Activated naive CD8-positive, alpha-beta T cell treated with anti-CD3 and anti-CD28 coated beads, Interleukin-2, amount 50 U/mL, for 24 hours (primary cell): ENCODE results near the gene ANO9.
"Not testable (repeated sequence)": the region's sequence is repeated elsewhere in the genome, so short reads cannot be mapped to it uniquely, and the experiment has no call there.

Experiments
- ATAC-seq: fragments of 150-1000 bp; cut with Tn5 transposase; one replicate; pipeline ENCODE4 v1.10.0; 2021
- DNase-seq: peaks from one replicate; pipeline ENCODE4 v3.0.0; 2021
- H3K27ac Mint-ChIP-seq: one replicate; pipeline ENCODE4 v1.8.0; 2021; ENCODE audit warnings: mild to moderate bottlenecking, mixed read lengths
- H3K27me3 Mint-ChIP-seq: one replicate; pipeline ENCODE4 v1.8.0; 2021; ENCODE audit warnings: mixed read lengths
- H3K36me3 Mint-ChIP-seq: one replicate; pipeline ENCODE4 v1.8.0; 2021; ENCODE audit warnings: low read depth, mixed read lengths
- H3K4me1 Mint-ChIP-seq: one replicate; pipeline ENCODE4 v1.8.0; 2021; ENCODE audit warnings: mixed read lengths
- H3K4me3 Mint-ChIP-seq: one replicate; pipeline ENCODE4 v1.8.0; 2021; ENCODE audit warnings: mild to moderate bottlenecking, moderate library complexity, mixed read lengths
- H3K9me3 Mint-ChIP-seq: one replicate; pipeline ENCODE4 v1.8.0; 2021; ENCODE audit warnings: mixed read lengths

The ANO9 gene

GRCh38 chr11:412641-413119 is 29.1 kb downstream of the ANO9 start:
- no peaks in the 10 kb centered on the region for H3K9me3 Mint-ChIP-seq
- DNase-seq: no peak
- no peak overlapping the region for H3K27ac Mint-ChIP-seq
- peaks cover 27% of the 10 kb centered on the region for H3K4me1 Mint-ChIP-seq
- no peak for ATAC-seq
- H3K27me3 Mint-ChIP-seq: no peaks in the 10 kb centered on the region
- H3K4me3 Mint-ChIP-seq: no peak overlapping the region
- H3K36me3 Mint-ChIP-seq: no peaks in the 10 kb centered on the region

DNA sequence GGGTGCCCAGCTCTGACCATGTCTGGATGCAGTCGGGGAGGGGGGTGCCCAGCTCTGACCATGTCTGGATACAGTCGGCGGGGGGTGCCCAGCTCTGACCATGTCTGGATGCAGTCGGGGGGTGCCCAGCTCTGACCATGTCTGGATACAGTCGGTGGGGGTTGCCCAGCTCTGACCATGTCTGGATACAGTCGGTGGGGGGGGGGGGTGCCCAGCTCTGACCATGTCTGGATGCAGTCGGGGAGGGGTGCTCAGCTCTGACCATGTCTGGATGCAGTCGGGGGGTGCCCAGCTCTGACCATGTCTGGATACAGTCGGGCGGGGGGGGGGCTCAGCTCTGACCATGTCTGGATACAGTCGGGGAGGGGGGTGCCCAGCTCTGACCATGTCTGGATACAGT is 30.3 kb downstream of the ANO9 start:
- DNase-seq, H3K4me3 Mint-ChIP-seq, H3K9me3 Mint-ChIP-seq, H3K27me3 Mint-ChIP-seq, H3K27ac Mint-ChIP-seq, ATAC-seq, H3K36me3 Mint-ChIP-seq: not testable (repeated sequence)
- peaks cover 30% of the 10 kb centered on the region for H3K4me1 Mint-ChIP-seq

- H3K4me1 Mint-ChIP-seq: peaks cover 24% of the 10 kb centered on the region
- H3K36me3 Mint-ChIP-seq, DNase-seq, H3K4me3 Mint-ChIP-seq, ATAC-seq, H3K27me3 Mint-ChIP-seq, H3K27ac Mint-ChIP-seq, H3K9me3 Mint-ChIP-seq: not testable (repeated sequence)
Observed at GRCh38 chr11:410711-411110, 31.1 kb downstream of the ANO9 start.

GRCh38 chr11:409600-410483 is 32.0 kb downstream of the ANO9 start:
- H3K4me1 Mint-ChIP-seq: peaks cover 16% of the 10 kb centered on the region
- no peaks in the 10 kb centered on the region for H3K9me3 Mint-ChIP-seq
- H3K4me3 Mint-ChIP-seq: no peak overlapping the region
- H3K27ac Mint-ChIP-seq: no peak overlapping the region
- ATAC-seq: no peak
- no peak for DNase-seq
- no peaks in the 10 kb centered on the region for H3K36me3 Mint-ChIP-seq
- no peaks in the 10 kb centered on the region for H3K27me3 Mint-ChIP-seq

GRCh38 chr11:409008-409599 is 32.7 kb downstream of the ANO9 start:
- ATAC-seq (no peak), DNase-seq (no peak)
- no peaks in the 10 kb centered on the region for H3K9me3 Mint-ChIP-seq
- no peaks in the 10 kb centered on the region for H3K36me3 Mint-ChIP-seq
- H3K4me1 Mint-ChIP-seq: peaks cover 9% of the 10 kb centered on the region
- no peak overlapping the region for H3K27ac Mint-ChIP-seq
- H3K27me3 Mint-ChIP-seq: no peaks in the 10 kb centered on the region
- H3K4me3 Mint-ChIP-seq: no peak overlapping the region

- Mint-ChIP-seq H3K4me3 (no peak overlapping the region), H3K27ac (no peak overlapping the region), H3K36me3 (no peaks in the 10 kb centered on the region), H3K9me3 (no peaks in the 10 kb centered on the region), H3K4me1 (peaks cover 8% of the 10 kb centered on the region), H3K27me3 (no peaks in the 10 kb centered on the region)
- DNase-seq (no peak), ATAC-seq (no peak)
Observed at GRCh38 chr11:408154-409007, 33.4 kb downstream of the ANO9 start.

GRCh38 chr11:407651-408123 is 34.1 kb downstream of the ANO9 start:
- peak overlapping the region; percentile 35 for H3K27ac Mint-ChIP-seq
- ATAC-seq: peak; percentile 1
- H3K27me3 Mint-ChIP-seq: no peaks in the 10 kb centered on the region
- H3K4me1 Mint-ChIP-seq: peaks cover 6% of the 10 kb centered on the region
- no peak overlapping the region for H3K4me3 Mint-ChIP-seq
- no peak for DNase-seq
- no peaks in the 10 kb centered on the region for H3K36me3 Mint-ChIP-seq
- no peaks in the 10 kb centered on the region for H3K9me3 Mint-ChIP-seq

- Mint-ChIP-seq H3K4me1 (peaks cover 6% of the 10 kb centered on the region), H3K9me3 (no peaks in the 10 kb centered on the region), H3K4me3 (peak overlapping the region; percentile 17), H3K27ac (no peak overlapping the region), H3K36me3 (no peaks in the 10 kb centered on the region), H3K27me3 (no peaks in the 10 kb centered on the region)
- DNase-seq (peak; percentile 90), ATAC-seq (peak; percentile 91)
Observed at GRCh38 chr11:406796-407650, 34.8 kb downstream of the ANO9 start.

- Mint-ChIP-seq H3K36me3 (no peaks in the 10 kb centered on the region), H3K9me3 (no peaks in the 10 kb centered on the region), H3K4me3 (no peak overlapping the region), H3K4me1 (peaks cover 6% of the 10 kb centered on the region), H3K27ac (no peak overlapping the region), H3K27me3 (no peaks in the 10 kb centered on the region)
- ATAC-seq (no peak), DNase-seq (no peak)
Observed at GRCh38 chr11:405954-406795, 35.6 kb downstream of the ANO9 start.

GRCh38 chr11:405323-405953 is 36.4 kb downstream of the ANO9 start:
- Mint-ChIP-seq H3K27ac (no peak overlapping the region), H3K4me1 (peaks cover 6% of the 10 kb centered on the region), H3K4me3 (no peak overlapping the region), H3K27me3 (no peaks in the 10 kb centered on the region), H3K9me3 (no peaks in the 10 kb centered on the region), H3K36me3 (no peaks in the 10 kb centered on the region)
- no peak for ATAC-seq
- no peak for DNase-seq

DNA sequence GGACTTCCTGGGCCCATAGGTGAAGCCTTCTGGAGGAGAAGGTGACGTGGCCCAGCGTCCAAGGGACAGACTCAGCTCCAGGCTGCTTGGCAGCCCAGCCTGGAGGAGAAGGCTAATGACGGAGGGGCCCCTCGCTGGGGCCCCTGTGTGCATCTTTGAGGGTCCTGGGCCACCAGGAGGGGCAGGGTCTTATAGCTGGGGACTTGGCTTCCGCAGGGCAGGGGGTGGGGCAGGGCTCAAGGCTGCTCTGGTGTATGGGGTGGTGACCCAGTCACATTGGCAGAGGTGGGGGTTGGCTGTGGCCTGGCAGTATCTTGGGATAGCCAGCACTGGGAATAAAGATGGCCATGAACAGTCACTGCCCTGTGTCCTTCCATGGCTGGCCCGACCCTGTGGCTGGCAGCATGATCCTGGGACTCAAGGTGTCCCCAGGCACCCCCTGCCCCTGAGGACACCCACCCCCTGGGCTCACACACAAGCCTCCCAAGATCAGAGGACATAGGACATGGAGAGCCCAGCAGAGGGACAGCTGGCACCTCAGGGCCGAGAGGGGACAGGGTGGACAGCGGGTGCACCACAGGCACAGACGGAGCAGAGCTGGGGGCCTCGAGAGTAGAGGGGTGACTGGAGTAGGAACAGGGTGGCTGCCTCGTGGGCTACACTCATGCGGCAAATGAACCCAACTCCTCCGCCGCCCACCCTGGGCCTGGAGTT is 37.1 kb downstream of the ANO9 start:
- Mint-ChIP-seq H3K4me3 (no peak overlapping the region), H3K36me3 (no peaks in the 10 kb centered on the region), H3K27me3 (no peaks in the 10 kb centered on the region), H3K27ac (no peak overlapping the region), H3K4me1 (peaks cover 6% of the 10 kb centered on the region), H3K9me3 (no peaks in the 10 kb centered on the region)
- DNase-seq (no peak), ATAC-seq (no peak)

DNA sequence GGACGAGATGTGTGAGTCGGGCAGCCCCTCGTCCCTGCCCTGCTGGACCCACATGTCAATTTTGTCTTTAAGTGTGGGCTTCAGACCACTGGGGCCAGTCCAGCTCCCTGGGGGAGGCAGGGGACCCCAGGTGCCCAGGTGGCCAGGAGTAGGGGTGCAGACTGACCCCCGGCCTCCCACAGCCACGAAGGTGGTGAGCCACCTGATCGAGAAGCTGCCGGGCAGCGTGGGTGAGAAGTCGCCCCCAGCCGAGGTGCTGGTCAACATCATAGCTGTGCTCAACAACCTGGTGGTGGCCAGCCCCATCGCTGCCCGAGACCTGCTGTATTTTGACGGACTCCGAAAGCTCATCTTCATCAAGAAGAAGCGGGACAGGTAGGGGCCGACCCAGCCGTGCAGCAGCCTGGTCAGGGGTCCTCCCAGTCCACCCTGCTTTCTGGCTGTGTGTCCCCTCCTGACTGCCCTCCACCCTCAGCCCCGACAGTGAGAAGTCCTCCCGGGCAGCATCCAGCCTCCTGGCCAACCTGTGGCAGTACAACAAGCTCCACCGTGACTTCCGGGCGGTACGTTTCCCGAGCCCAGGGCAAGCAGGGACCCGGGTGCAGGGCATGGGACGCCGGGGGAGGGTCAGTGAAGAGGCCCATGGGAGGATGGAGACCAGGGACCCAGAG is 37.9 kb downstream of the ANO9 start:
- Mint-ChIP-seq H3K27me3 (no peaks in the 10 kb centered on the region), H3K9me3 (no peaks in the 10 kb centered on the region), H3K4me1 (peaks cover 6% of the 10 kb centered on the region), H3K36me3 (no peaks in the 10 kb centered on the region), H3K4me3 (no peak overlapping the region), H3K27ac (no peak overlapping the region)
- no peak for ATAC-seq
- no peak for DNase-seq
